Mucosa of descending colon (tissue), 3 donors: ENCODE data around the gene CREB3. TPM values are rescaled to one million over a fixed set of nuclear protein-coding genes. Genes with fewer than 3 reads are reported as not detected.
A peak's percentile ranks its signal among the peaks of the same experiment; 100 is the strongest.

Experiments
- ATAC-seq: fragments of 200-7000 bp; cut with Tn5 transposase; one replicate; pipeline ENCODE4 v1.9.1; 2020; ENCODE audit warnings: mild to moderate bottlenecking, moderate library complexity
- DNase-seq, 3 donors: peaks; one replicate each; pipeline ENCODE4 v3.0.0-alpha.2; 2020
- H3K36me3 ChIP-seq: fragments of 200-600 bp; one replicate; pipeline ENCODE4 v1.8.0; 2021; ENCODE audit warnings: low read depth, mild to moderate bottlenecking
- H3K4me1 ChIP-seq: fragments of 200-600 bp; one replicate; pipeline ENCODE4 v1.8.0; 2021; ENCODE audit warnings: low read depth, mild to moderate bottlenecking
- H3K4me3 ChIP-seq: fragments of 200-600 bp; one replicate; pipeline ENCODE4 v1.8.0; 2021; ENCODE audit warnings: mild to moderate bottlenecking
- H3K9me3 ChIP-seq: fragments of 200-600 bp; one replicate; pipeline ENCODE4 v1.8.0; 2021; ENCODE audit warnings: mild to moderate bottlenecking
- intact Hi-C, 2 donors: fragments of 100-400 bp; cut with DNase I in 1 of 2; cut with micrococcal nuclease in 1 of 2; formaldehyde crosslinking; loops; one replicate each; pipeline versions ENCODE4 v1.11.0 to v1.11.1; 2022; cut with DNase I, micrococcal nuclease
- total RNA-seq, 3 donors: library from RNA; stranded (reverse); fragmentation: NEBNext Ultra II Directional in 2 of 3; extraction: Animal tissue kit (Norgen Biotek cat#: 25700) in 2 of 3; gene quantifications; one replicate each; pipeline versions ENCODE4 v1.2.1 to v1.2.4, GENCODE V29; 2021 to 2023
- TF ChIP-seq, protein P1 (sequence below): fragments of 200-600 bp; IDR thresholded peaks from one replicate; pipeline ENCODE4 v1.8.0; 2022; ENCODE audit warnings: antibody characterized with exemption, mild to moderate bottlenecking
- donor health status: DM: no; HTN: no; CAD: no; lungs with moderate emphysema.
- donor health status: DM: no; HTN: no; CAD: no.
- donor health status: DM: no; HTN: yes; CAD: no.

CREB3 gene
- total RNA-seq, 3 donors from 2014 or later, result 28.2 to 47.7 (median 34.3) TPM

DNA sequence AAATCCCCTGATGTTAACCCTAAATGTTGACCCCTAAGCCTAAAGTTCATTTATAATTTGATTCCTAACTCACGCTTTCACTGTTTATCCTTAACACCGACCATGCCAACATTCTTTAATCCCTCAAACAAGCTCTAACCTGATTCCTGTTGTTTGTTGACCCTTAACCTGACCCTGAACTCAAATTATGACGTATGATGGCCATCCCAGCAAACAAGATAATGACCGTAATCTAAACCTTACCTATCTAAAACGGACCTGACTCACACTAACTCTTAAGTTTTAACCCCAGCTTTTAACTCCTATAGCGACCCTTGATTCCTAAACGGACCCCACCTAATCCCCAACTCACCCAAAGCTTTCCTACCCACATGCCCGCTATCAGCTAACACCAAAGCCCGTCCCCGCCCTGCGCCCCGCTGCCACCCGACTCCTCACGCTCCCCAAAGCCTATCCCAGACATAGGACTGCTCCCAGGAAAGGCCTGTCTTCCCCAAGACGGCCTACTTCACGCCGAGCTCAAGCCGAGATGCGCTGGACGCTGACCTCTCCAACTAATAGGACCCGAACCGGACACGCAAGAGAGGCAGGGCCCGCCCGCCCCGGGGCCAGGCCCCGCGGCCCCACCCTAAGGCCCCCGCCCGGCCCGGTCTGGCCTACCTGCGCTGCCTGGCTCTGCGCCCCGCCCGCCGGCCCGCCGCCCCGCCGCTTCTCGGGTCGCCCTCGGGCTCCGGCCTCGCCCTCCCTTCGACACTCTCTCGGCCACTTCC lies 866 bp upstream of the CREB3 start:
- peak overlapping the region; percentile 52 for H3K4me3 ChIP-seq
- DNase-seq (no peak), ATAC-seq (no peak)
- peaks cover 49% of the 10 kb centered on the region for H3K4me1 ChIP-seq
- intact Hi-C loops, result loop anchor here in 1 of 2 donors (5.0 kb wide), 1 partner anchor 74 kb away; the partner anchor contains the start of genes CCDC107 and RMRP
- H3K36me3 ChIP-seq, result no peaks in the 10 kb centered on the region
- no peaks in the 10 kb centered on the region for H3K9me3 ChIP-seq
- TF ChIP-seq, protein P1, sequence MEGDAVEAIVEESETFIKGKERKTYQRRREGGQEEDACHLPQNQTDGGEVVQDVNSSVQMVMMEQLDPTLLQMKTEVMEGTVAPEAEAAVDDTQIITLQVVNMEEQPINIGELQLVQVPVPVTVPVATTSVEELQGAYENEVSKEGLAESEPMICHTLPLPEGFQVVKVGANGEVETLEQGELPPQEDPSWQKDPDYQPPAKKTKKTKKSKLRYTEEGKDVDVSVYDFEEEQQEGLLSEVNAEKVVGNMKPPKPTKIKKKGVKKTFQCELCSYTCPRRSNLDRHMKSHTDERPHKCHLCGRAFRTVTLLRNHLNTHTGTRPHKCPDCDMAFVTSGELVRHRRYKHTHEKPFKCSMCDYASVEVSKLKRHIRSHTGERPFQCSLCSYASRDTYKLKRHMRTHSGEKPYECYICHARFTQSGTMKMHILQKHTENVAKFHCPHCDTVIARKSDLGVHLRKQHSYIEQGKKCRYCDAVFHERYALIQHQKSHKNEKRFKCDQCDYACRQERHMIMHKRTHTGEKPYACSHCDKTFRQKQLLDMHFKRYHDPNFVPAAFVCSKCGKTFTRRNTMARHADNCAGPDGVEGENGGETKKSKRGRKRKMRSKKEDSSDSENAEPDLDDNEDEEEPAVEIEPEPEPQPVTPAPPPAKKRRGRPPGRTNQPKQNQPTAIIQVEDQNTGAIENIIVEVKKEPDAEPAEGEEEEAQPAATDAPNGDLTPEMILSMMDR, result no peak

DNA sequence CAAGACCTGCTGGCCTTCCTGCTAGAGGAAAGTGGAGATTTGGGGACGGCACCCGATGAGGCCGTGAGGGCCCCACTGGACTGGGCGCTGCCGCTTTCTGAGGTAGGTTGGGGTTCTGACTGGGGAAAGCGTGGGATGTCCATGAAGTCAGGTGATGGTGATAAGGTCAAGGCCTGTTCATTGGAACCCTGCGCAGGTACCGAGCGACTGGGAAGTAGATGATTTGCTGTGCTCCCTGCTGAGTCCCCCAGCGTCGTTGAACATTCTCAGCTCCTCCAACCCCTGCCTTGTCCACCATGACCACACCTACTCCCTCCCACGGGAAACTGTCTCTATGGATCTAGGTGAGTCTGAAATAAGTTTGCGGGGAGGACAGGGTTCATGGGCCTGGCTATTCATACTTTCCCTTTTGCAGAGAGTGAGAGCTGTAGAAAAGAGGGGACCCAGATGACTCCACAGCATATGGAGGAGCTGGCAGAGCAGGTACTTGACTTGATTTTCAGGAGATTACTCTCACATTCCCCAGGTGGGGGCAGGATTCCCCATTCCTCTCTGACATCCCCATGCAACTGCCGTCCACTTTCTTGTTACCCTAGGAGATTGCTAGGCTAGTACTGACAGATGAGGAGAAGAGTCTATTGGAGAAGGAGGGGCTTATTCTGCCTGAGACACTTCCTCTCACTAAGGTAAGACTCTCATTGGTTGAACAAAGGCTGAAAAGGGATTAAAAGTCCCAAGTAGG lies 505 bp downstream of the CREB3 start:
- Histone ChIP-seq H3K4me1 (peaks cover 47% of the 10 kb centered on the region), H3K36me3 (peaks cover under 1% of the 10 kb centered on the region), H3K9me3 (no peaks in the 10 kb centered on the region), H3K4me3 (peak overlapping the region; percentile 52)
- ATAC-seq, result peak; percentile 4
- TF ChIP-seq, protein P1, result no peak
- peak in 1 of 3 donors; percentile 56 for DNase-seq
- intact Hi-C loops, result loop anchor here in 1 of 2 donors (5.0 kb wide), 1 partner anchor 76 kb away; the partner anchor contains the start of genes CCDC107 and RMRP

DNA sequence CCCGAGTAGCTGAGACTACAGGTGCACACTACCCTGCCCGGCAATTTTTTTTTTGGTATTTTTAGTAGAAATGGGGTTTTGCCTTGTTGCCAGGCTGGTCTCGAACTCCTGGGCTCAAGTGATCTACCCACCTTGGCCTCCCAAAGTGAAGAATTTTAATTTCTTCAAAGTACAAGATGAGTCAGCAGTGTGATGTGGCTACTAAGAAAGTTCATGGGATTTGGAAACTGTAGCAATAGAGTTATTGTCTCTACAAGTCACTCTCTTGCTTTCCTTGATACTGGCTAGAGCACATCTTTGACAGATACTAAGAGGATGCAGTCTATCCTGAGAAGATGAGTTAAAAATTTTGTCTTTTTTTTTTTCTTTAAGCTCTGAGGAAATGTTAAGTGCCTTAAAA lies 1.6 kb downstream of the CREB3 start:
- Histone ChIP-seq H3K9me3 (no peaks in the 10 kb centered on the region), H3K4me3 (no peak overlapping the region), H3K4me1 (peaks cover 40% of the 10 kb centered on the region), H3K36me3 (peaks cover 9% of the 10 kb centered on the region)
- TF ChIP-seq, protein P1, result no peak
- intact Hi-C loops, result loop anchor here in 1 of 2 donors (5.0 kb wide), 1 partner anchor 77 kb away; the partner anchor contains the start of genes CCDC107 and RMRP
- no peak for DNase-seq
- no peak for ATAC-seq

DNA sequence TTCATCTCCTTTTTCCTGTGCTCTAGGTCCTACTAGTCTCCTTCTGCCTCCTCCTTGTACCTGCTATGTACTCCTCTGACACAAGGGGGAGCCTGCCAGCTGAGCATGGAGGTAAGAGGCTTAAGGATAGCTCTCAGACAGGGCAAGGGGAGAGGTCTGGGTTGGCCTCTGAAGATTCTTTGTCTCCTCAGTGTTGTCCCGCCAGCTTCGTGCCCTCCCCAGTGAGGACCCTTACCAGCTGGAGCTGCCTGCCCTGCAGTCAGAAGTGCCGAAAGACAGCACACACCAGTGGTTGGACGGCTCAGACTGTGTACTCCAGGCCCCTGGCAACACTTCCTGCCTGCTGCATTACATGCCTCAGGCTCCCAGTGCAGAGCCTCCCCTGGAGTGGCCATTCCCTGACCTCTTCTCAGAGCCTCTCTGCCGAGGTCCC lies 3.8 kb downstream of the CREB3 start:
- intact Hi-C loops, result no loop called here
- ATAC-seq, result peak; percentile 23
- H3K36me3 ChIP-seq, result peaks cover 20% of the 10 kb centered on the region

DNA sequence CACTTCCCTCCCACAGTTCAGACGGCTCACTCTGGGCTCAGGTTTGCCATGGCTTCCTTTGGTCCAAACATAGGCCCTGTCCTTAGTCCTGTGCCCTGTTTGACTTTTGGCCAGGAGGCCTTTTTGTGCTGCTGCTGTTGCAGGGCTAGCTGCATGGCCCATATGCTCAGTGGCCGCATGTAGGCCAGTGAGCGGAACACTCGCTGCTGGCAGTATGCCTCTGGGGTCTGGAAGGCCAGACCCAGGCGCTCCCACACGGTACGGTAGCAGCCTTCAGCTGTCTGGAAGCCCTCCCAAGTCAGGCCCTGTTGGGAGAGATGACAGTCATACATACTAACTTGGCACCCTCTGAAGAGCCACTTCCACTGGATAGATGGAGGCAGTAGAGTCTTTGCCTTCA lies 4.7 kb downstream of the CREB3 start:
- DNase-seq (no peak), ATAC-seq (no peak)
- Histone ChIP-seq H3K4me3 (no peak overlapping the region), H3K4me1 (peaks cover 23% of the 10 kb centered on the region), H3K36me3 (peaks cover 20% of the 10 kb centered on the region), H3K9me3 (no peaks in the 10 kb centered on the region)
- TF ChIP-seq, protein P1, result no peak
- intact Hi-C loops, result no loop called here

More for the DNA sequence above, 3.8 kb downstream of the CREB3 start:
- H3K4me1 ChIP-seq, result peaks cover 23% of the 10 kb centered on the region
- DNase-seq, result peak in 2 of 3 donors; percentile 63 to 80
- TF ChIP-seq, protein P1, result peak; percentile 58
- H3K4me3 ChIP-seq, result no peak overlapping the region
- H3K9me3 ChIP-seq, result no peaks in the 10 kb centered on the region
